ENCODE results near the gene TNIK.

Gene TNIK

DNA sequence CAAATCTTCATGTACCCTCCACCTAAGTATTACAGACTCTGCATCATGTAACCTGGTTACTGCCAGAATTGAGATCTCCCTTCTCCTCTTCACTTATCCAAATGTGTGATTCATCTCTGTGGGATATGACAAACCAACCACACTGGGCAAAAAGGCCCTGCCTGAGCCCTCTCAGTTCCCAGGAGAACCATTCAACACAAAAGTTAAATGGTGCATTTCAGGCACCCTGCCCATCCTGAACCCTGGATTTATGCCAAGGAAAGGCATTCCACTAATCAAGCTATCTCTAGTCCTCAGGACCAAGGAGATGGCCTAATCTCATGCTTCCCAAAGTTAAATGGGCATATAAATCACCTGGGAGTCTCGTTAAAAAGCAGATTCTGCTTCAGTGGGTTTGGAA lies 108.5 kb downstream of the TNIK start:
- no peak overlapping the region for H2AFZ ChIP-seq (ENCODE audit: low read length)
- H3F3A ChIP-seq (ENCODE audit: low read depth): no peaks in the 10 kb centered on the region
- H3K9me3 ChIP-seq (ENCODE audit: insufficient read depth, low read depth, low read length): no peaks in the 10 kb centered on the region
- no peaks in the 10 kb centered on the region for H3K9me2 ChIP-seq (replicated peaks; ENCODE audit: low read depth, low read length)
- H3K4me1 ChIP-seq (ENCODE audit: insufficient read depth, low read length, poor library complexity, severe bottlenecking): peaks cover 21% of the 10 kb centered on the region
- no peaks in the 10 kb centered on the region; the same call in 1 of the 2 replicates for H3K36me3 ChIP-seq (ENCODE audit: insufficient read depth, low read length)
- peaks cover 83% of the 10 kb centered on the region for H3K79me2 ChIP-seq (ENCODE audit: insufficient read depth, low read length)
- TF ChIP-seq EZH2phosphoT487 (IDR thresholded peaks at IDR 0.05; ENCODE audit: borderline replicate concordance): no peak
- TF ChIP-seq, protein P1, sequence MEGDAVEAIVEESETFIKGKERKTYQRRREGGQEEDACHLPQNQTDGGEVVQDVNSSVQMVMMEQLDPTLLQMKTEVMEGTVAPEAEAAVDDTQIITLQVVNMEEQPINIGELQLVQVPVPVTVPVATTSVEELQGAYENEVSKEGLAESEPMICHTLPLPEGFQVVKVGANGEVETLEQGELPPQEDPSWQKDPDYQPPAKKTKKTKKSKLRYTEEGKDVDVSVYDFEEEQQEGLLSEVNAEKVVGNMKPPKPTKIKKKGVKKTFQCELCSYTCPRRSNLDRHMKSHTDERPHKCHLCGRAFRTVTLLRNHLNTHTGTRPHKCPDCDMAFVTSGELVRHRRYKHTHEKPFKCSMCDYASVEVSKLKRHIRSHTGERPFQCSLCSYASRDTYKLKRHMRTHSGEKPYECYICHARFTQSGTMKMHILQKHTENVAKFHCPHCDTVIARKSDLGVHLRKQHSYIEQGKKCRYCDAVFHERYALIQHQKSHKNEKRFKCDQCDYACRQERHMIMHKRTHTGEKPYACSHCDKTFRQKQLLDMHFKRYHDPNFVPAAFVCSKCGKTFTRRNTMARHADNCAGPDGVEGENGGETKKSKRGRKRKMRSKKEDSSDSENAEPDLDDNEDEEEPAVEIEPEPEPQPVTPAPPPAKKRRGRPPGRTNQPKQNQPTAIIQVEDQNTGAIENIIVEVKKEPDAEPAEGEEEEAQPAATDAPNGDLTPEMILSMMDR (conservative IDR thresholded peaks at IDR 0.05; ENCODE audit: low read length): no peak
- no peak overlapping the region for H3K4me3 ChIP-seq (ENCODE audit: low read length, poor library complexity, severe bottlenecking)
- H3K9ac ChIP-seq (ENCODE audit: low read depth, low read length, poor library complexity, severe bottlenecking): no peak overlapping the region
- no peaks in the 10 kb centered on the region for H3K27me3 ChIP-seq (ENCODE audit: insufficient read depth, low read length, poor library complexity, severe bottlenecking)
- H3K4me2 ChIP-seq (ENCODE audit: low read depth, low read length, poor library complexity, severe bottlenecking): no peak overlapping the region
- H4K20me1 ChIP-seq (ENCODE audit: insufficient read depth, low read length, poor library complexity, severe bottlenecking): peaks cover 12% of the 10 kb centered on the region

DNA sequence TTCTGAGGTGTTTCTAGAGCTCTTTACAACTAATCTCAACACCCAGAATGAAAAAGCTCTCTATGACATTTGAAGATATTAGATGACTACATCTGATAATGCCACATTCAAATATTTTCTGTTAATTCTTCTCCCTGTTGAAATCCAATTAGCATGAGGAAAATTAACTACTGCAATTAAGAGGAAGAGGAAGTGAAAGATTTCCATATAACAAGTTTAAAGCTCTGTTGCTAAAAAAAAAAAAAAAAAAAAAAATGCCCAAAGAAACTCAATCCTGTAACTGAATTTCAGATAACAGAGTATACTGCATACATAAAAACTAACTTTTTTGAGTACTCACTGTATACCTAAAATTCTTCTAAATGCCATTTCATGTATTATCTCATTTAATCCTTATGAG lies 109.8 kb downstream of the TNIK start:
- Histone ChIP-seq H3K9me2 (replicated peaks; ENCODE audit: low read depth, low read length) (no peaks in the 10 kb centered on the region), H3K79me2 (ENCODE audit: insufficient read depth, low read length) (peaks cover 84% of the 10 kb centered on the region), H3K4me1 (ENCODE audit: insufficient read depth, low read length, poor library complexity, severe bottlenecking) (peaks cover 19% of the 10 kb centered on the region), H3K4me3 (ENCODE audit: low read length, poor library complexity, severe bottlenecking) (no peak overlapping the region), H3F3A (ENCODE audit: low read depth) (no peaks in the 10 kb centered on the region), H3K27me3 (ENCODE audit: insufficient read depth, low read length, poor library complexity, severe bottlenecking) (no peaks in the 10 kb centered on the region), H3K9ac (ENCODE audit: low read depth, low read length, poor library complexity, severe bottlenecking) (no peak overlapping the region), H3K36me3 (ENCODE audit: insufficient read depth, low read length) (peaks cover 4% of the 10 kb centered on the region; the same call in 1 of the 2 replicates), H3K9me3 (ENCODE audit: insufficient read depth, low read depth, low read length) (no peaks in the 10 kb centered on the region), H4K20me1 (ENCODE audit: insufficient read depth, low read length, poor library complexity, severe bottlenecking) (peaks cover 12% of the 10 kb centered on the region), H3K4me2 (ENCODE audit: low read depth, low read length, poor library complexity, severe bottlenecking) (no peak overlapping the region), H2AFZ (ENCODE audit: low read length) (no peak overlapping the region)
- TF ChIP-seq EZH2phosphoT487 (IDR thresholded peaks at IDR 0.05; ENCODE audit: borderline replicate concordance): no peak
- TF ChIP-seq, protein P1 (conservative IDR thresholded peaks at IDR 0.05; ENCODE audit: low read length): no peak

DNA sequence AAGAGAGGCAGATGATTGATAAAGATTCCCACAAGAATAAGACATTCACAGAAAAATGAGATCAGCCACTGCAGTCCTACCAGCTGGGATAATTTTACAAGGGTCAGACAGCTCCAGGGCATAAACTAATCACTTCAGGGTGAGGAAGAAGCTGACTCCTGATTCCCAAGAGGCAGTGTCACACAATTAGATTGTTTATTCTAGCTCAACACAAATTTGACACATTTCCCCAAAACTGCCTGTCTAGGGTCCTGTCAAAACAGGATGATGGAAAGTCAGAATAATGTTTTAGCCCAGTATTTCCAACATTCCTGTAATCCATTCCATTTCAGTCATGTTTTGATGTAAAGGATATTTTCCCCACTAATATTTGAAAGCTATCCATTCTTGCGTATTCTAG lies 110.8 kb downstream of the TNIK start:
- H3K36me3 ChIP-seq (ENCODE audit: insufficient read depth, low read length): peaks cover 4% of the 10 kb centered on the region; the same call in 1 of the 2 replicates
- H3K4me2 ChIP-seq (ENCODE audit: low read depth, low read length, poor library complexity, severe bottlenecking): no peak overlapping the region
- no peaks in the 10 kb centered on the region for H3F3A ChIP-seq (ENCODE audit: low read depth)
- H3K79me2 ChIP-seq (ENCODE audit: insufficient read depth, low read length): peaks cover 86% of the 10 kb centered on the region
- H3K9me2 ChIP-seq (replicated peaks; ENCODE audit: low read depth, low read length): no peaks in the 10 kb centered on the region
- H3K4me1 ChIP-seq (ENCODE audit: insufficient read depth, low read length, poor library complexity, severe bottlenecking): peaks cover 19% of the 10 kb centered on the region
- H3K9me3 ChIP-seq (ENCODE audit: insufficient read depth, low read depth, low read length): no peaks in the 10 kb centered on the region
- H3K4me3 ChIP-seq (ENCODE audit: low read length, poor library complexity, severe bottlenecking): no peak overlapping the region
- H3K27me3 ChIP-seq (ENCODE audit: insufficient read depth, low read length, poor library complexity, severe bottlenecking): no peaks in the 10 kb centered on the region
- peaks cover 12% of the 10 kb centered on the region for H4K20me1 ChIP-seq (ENCODE audit: insufficient read depth, low read length, poor library complexity, severe bottlenecking)
- H2AFZ ChIP-seq (ENCODE audit: low read length): no peak overlapping the region
- no peak overlapping the region for H3K9ac ChIP-seq (ENCODE audit: low read depth, low read length, poor library complexity, severe bottlenecking)
- TF ChIP-seq, protein P1 (conservative IDR thresholded peaks at IDR 0.05; ENCODE audit: low read length): no peak
- no peak for TF ChIP-seq EZH2phosphoT487 (IDR thresholded peaks at IDR 0.05; ENCODE audit: borderline replicate concordance)

Data from Loucy (cell line).